Measurements from ENCODE around the gene LUM.

- TF ChIP-seq CTCF (IDR thresholded peaks at IDR 0.05; ENCODE audit: low read length), result no peak
- TF ChIP-seq EZH2 (IDR thresholded peaks at IDR 0.05; ENCODE audit: borderline replicate concordance, low read length), result no peak
These were observed 1.5 kb downstream of the LUM start for GRCh38 chr12:91109581-91110310.

Data from OCI-LY1 (cell line).